ENCODE measurements around the gene PDYN.

The PDYN gene

DNA sequence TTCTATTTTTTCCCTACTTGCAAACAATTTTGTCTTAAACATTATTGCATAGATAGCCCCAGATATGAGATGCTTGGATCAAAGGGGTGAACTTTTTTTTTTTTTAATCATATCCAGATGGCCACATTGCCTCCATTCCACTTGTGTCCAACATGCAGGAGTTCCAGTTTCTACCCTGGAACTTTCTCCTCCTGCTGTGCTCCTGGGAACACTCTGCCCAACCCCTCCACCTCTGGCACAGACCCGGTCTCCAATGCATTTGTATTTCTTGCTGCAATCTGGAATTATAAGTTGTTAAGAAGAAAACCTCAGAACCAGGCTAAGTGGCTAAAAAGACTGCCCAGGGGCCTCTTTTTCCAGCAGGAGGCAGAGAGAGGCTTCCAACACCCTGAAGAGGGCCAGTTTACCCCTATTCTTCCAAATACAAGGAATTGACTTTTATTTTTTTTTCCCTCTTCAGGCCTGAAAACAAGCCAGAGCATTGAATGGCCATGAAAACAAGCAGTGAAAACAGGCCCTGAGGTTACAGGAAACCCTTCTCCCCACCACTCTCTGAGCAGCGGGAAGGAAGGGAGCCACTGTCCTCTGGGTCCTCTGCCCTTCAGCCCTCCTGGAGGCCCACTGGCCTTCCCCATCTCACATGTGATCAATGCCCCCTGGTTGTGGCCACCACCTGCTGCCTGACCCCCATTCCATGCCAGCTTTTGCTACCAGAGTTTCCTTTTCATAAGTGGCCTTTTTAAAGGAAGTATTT is 44.3 kb downstream of the PDYN start:
- Histone ChIP-seq H4K20me1 (ENCODE audit: insufficient read depth) (no peaks in the 10 kb centered on the region), H3K4me1 (ENCODE audit: low read depth, poor library complexity, severe bottlenecking) (no peaks in the 10 kb centered on the region), H3K27me3 (ENCODE audit: insufficient read depth, low read depth) (no peaks in the 10 kb centered on the region), H3K36me3 (ENCODE audit: insufficient read depth) (no peaks in the 10 kb centered on the region), H3K9ac (no peak overlapping the region), H3K27ac (no peak overlapping the region), H3K4me2 (no peak overlapping the region), H3K79me2 (ENCODE audit: insufficient read depth, low read depth) (no peaks in the 10 kb centered on the region), H3K4me3 (IDR thresholded peaks at IDR 0.05; ENCODE audit: insufficient read depth, low read depth, low read length) (no peak overlapping the region), H2AFZ (ENCODE audit: low read depth) (no peak overlapping the region)
- TF ChIP-seq, protein P1, sequence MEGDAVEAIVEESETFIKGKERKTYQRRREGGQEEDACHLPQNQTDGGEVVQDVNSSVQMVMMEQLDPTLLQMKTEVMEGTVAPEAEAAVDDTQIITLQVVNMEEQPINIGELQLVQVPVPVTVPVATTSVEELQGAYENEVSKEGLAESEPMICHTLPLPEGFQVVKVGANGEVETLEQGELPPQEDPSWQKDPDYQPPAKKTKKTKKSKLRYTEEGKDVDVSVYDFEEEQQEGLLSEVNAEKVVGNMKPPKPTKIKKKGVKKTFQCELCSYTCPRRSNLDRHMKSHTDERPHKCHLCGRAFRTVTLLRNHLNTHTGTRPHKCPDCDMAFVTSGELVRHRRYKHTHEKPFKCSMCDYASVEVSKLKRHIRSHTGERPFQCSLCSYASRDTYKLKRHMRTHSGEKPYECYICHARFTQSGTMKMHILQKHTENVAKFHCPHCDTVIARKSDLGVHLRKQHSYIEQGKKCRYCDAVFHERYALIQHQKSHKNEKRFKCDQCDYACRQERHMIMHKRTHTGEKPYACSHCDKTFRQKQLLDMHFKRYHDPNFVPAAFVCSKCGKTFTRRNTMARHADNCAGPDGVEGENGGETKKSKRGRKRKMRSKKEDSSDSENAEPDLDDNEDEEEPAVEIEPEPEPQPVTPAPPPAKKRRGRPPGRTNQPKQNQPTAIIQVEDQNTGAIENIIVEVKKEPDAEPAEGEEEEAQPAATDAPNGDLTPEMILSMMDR (conservative IDR thresholded peaks at IDR 0.05; ENCODE audit: low read depth, low read length) = no peak

DNA sequence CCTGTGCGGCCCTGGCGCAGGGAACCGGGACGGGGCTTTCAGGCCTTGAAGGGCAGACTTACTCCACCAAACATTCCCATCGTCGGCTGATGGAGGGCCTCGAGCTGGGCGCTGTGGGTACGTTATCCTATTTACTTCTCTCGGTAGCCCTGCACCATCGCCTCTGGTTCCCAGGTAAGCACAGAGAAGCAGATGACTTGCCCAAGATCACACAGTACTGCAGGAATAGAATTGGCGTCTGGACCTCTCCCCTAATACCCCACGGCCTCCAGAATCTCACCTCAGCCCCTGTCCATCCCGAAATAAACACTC is 46.4 kb downstream of the PDYN start:
- H3K4me1 ChIP-seq (ENCODE audit: low read depth, poor library complexity, severe bottlenecking) = no peaks in the 10 kb centered on the region
- no peak overlapping the region for H3K9ac ChIP-seq
- TF ChIP-seq, protein P1 (conservative IDR thresholded peaks at IDR 0.05; ENCODE audit: low read depth, low read length) = no peak
- H3K27me3 ChIP-seq (ENCODE audit: insufficient read depth, low read depth) = no peaks in the 10 kb centered on the region
- H3K36me3 ChIP-seq (ENCODE audit: insufficient read depth) = no peaks in the 10 kb centered on the region
- no peaks in the 10 kb centered on the region for H3K79me2 ChIP-seq (ENCODE audit: insufficient read depth, low read depth)
- no peak overlapping the region for H2AFZ ChIP-seq (ENCODE audit: low read depth)
- no peak overlapping the region for H3K27ac ChIP-seq
- H4K20me1 ChIP-seq (ENCODE audit: insufficient read depth) = no peaks in the 10 kb centered on the region
- no peak overlapping the region for H3K4me3 ChIP-seq (IDR thresholded peaks at IDR 0.05; ENCODE audit: insufficient read depth, low read depth, low read length)
- H3K4me2 ChIP-seq = no peak overlapping the region

DNA sequence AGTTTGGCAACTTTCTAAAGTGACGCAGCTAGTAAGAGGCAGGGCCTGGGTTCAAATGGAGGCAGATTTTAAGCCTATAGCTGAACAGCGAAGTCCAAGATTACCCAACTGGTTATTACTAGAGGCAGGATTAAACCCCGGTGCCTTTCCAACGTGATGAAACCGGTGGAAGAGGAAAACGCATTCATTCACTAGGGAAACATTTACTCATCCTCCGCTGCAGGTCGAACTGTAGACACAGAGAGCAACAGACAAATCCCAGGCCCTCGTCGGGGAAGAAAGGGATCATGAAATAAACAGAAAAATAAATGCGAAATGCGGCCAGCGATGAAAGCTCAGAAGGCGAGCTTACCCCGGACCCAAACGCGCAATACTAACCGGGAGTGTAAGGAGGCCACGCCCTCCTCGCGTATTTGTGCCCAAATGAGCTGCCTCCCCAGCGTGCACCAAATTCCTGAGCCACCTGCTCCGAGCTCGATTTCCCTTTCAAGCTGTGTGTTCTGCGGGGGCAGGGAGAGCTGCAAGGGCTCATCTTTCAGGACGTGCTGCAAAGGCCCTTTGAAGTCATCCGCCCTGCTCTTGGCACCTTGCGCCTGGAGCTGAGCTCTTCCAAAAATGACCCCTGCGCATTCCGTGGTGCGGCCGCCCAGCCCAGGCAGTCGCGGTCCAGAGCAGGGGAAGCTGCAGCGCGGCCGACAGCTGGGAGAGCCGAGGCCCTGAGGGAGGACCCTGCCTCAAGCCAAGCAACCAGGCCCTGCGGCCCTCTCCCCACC is 46.9 kb downstream of the PDYN start:
- no peak overlapping the region for H3K4me2 ChIP-seq
- no peaks in the 10 kb centered on the region for H3K4me1 ChIP-seq (ENCODE audit: low read depth, poor library complexity, severe bottlenecking)
- TF ChIP-seq, protein P1 (conservative IDR thresholded peaks at IDR 0.05; ENCODE audit: low read depth, low read length) = no peak
- no peak overlapping the region for H3K27ac ChIP-seq
- H3K36me3 ChIP-seq (ENCODE audit: insufficient read depth) = no peaks in the 10 kb centered on the region
- no peak overlapping the region for H3K9ac ChIP-seq
- H3K79me2 ChIP-seq (ENCODE audit: insufficient read depth, low read depth) = no peaks in the 10 kb centered on the region
- H4K20me1 ChIP-seq (ENCODE audit: insufficient read depth) = no peaks in the 10 kb centered on the region
- no peak overlapping the region for H3K4me3 ChIP-seq (IDR thresholded peaks at IDR 0.05; ENCODE audit: insufficient read depth, low read depth, low read length)
- no peaks in the 10 kb centered on the region for H3K27me3 ChIP-seq (ENCODE audit: insufficient read depth, low read depth)
- H2AFZ ChIP-seq (ENCODE audit: low read depth) = no peak overlapping the region

DNA sequence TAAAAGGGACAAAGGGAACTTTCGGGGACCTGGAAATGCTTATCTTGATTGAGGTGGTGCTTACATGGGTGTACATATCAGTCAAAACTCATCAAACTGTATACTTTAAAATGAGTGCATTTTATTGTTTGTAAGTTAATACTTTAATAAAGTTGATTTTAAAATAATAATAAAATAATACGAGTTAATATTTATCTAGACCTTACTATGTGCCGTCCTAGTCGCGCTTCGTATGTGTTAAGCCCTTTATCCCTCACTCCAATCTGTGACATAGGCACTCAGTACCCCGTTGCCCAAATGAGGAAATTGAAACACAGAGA is 47.5 kb downstream of the PDYN start:
- Histone ChIP-seq H3K27me3 (ENCODE audit: insufficient read depth, low read depth) (no peaks in the 10 kb centered on the region), H4K20me1 (ENCODE audit: insufficient read depth) (no peaks in the 10 kb centered on the region), H3K4me1 (ENCODE audit: low read depth, poor library complexity, severe bottlenecking) (no peaks in the 10 kb centered on the region), H3K4me3 (IDR thresholded peaks at IDR 0.05; ENCODE audit: insufficient read depth, low read depth, low read length) (no peak overlapping the region), H3K9ac (no peak overlapping the region), H3K4me2 (no peak overlapping the region), H2AFZ (ENCODE audit: low read depth) (no peak overlapping the region), H3K79me2 (ENCODE audit: insufficient read depth, low read depth) (no peaks in the 10 kb centered on the region), H3K27ac (no peak overlapping the region), H3K36me3 (ENCODE audit: insufficient read depth) (no peaks in the 10 kb centered on the region)
- TF ChIP-seq, protein P1 (conservative IDR thresholded peaks at IDR 0.05; ENCODE audit: low read depth, low read length) = no peak
